NCI-H748 (cell line): Measurements from ENCODE around the gene NCOA7.
"Not testable (repeated sequence)": the region's sequence is repeated elsewhere in the genome, so short reads cannot be mapped to it uniquely, and the experiment has no call there.

ENCODE experiments used
- DNase-seq: peaks from one replicate; lab custom pipeline; 2025; ENCODE audit not compliant: unreplicated experiment; lab: John Stamatoyannopoulos, UW

Gene NCOA7

DNA sequence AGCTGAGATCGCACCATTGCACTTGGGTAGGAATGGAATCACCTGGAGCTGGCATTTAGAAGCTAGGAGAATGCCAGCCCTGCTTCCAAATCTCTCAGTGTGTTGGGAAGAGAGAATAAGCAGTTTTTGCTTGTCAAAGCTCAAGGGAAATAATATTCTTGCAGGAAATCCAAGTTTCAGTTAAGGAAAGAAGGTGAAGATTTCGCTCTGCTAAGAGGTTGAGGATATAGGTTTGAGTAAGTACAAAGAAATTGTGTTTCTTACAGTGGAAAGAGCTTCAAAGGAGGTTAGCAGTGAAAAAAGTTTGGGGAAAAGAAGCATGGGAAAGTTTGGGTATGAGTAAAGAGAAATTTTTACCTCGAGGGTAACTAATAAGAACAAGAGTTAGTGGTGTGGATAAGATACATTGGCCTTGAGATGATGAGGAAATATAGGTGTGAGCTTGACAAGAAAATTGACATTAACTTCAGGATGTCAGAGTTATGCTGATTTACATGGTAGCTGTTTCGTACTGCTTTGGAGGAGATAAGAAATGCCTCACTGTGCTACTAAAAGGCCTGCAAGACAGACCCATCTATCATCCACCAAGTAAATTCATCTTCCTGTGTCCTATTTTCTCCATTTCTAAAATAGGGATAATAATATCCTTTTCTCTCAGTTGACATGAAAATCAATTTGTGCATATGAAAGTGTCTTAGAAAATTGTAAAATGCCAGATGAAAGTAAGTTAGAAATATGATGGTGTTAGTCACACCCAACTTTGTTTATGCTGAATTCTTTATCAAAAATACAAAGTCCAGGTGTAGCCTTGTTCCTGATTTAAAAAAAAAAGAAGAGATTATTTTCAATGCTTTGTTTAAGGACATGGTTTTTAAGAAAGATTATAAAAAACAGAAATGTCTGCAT, 153.0 kb downstream of the NCOA7 start:
- no peak for DNase-seq

- DNase-seq = peak; percentile 27
Observed at GRCh38 chr6:125944434-125944816, 153.7 kb downstream of the NCOA7 start.

DNA sequence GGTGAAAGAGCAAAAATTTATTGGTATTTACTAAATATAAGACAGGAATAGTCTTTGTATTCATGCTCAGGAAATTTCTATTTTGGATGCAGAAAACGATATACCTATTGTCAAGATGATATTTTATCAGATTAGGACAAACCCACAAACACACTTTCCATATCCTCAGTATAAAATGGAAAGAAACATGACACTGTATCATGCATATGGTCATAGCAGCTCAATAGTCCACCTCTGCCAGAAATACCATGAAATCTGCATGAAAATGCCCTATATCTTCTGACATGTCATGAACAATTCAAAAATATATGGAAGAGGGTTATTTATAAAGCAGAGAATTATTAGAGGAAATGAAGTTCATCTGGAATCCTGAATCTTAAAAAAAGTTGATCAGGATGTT, 154.1 kb downstream of the NCOA7 start:
- no peak for DNase-seq

GRCh38 chr6:125945378-125946141, 154.8 kb downstream of the NCOA7 start:
- DNase-seq = no peak

DNA sequence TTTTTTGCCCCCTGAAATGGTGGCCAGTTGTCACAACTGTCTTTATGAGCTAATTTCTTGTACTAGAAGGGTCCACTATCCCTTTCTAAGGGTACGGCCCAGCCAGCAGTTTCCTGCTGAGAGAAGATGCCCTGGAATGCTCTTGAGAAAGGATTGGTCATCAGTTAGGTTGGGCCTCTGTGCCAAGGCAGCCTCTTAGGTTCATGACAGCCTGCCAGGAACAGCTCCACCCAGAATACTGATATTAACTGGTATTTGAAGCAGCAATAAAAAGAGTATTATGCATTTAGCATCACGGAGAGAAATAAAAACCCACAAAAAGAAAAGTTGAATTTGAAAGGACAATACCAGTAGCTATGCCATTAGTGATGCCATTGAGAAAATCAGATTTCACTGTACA, 156.9 kb downstream of the NCOA7 start:
- DNase-seq = no peak

GRCh38 chr6:125948455-125948854, 157.7 kb downstream of the NCOA7 start:
- no peak for DNase-seq

DNA sequence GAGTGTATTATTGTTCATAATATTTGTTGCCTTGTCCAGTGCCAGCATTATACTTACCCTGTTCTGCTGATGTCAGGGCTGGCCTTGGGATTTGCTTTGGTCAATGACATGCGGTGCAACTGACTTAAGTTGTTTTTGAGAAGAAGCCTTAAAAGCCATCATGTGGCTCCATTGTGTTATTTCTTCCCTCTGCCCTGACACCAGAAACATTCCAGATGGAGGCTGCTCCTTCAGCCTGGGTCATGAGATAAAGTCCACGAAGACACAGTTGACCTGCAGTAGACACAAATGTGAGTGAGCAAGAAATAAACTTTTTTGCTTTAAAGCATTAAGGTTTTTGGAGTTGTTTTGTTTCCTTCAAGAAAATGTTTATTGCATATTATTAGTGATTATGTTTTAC, 158.3 kb downstream of the NCOA7 start:
- no peak for DNase-seq

DNA sequence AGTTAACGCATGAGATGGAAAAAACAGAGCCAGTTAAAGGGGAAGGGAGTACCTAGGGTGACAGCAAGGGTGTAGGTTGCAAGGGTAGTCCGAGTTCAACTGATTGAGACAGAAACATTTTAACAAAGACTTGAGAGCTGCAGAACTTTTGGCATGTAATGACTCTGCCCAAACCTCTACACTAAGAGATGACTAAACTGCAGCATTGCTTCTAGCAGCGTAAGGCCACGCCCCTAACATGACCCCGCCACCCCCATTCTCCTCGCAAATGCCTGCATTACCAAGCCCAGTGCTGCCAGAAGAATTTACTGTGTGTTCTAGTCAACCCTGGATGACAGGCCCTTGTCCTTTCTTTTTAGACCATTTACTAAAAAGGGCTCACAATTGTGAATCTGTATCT, 159.5 kb downstream of the NCOA7 start:
- DNase-seq = no peak

DNA sequence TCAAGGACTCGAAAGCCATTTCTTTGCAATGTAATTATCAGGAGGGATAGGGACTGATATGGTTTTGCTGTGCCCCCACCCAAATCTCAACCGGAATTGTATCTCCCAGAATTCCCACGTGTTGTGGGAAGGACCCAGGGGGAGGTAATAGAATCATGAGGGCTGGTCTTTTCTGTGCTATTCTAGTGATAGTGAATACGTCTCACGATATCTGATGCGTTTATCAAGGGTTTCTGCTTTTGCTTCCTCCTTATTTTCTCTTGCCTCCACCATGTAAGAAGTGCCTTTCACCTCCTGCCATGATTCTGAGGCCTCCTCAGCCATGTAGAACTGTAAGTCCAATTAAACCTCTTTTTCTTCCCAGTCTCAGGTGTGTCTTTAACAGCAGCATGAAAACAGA, 160.0 kb downstream of the NCOA7 start:
- DNase-seq = not testable (repeated sequence)

GRCh38 chr6:125951323-125951722, 160.6 kb downstream of the NCOA7 start:
- no peak for DNase-seq

DNA sequence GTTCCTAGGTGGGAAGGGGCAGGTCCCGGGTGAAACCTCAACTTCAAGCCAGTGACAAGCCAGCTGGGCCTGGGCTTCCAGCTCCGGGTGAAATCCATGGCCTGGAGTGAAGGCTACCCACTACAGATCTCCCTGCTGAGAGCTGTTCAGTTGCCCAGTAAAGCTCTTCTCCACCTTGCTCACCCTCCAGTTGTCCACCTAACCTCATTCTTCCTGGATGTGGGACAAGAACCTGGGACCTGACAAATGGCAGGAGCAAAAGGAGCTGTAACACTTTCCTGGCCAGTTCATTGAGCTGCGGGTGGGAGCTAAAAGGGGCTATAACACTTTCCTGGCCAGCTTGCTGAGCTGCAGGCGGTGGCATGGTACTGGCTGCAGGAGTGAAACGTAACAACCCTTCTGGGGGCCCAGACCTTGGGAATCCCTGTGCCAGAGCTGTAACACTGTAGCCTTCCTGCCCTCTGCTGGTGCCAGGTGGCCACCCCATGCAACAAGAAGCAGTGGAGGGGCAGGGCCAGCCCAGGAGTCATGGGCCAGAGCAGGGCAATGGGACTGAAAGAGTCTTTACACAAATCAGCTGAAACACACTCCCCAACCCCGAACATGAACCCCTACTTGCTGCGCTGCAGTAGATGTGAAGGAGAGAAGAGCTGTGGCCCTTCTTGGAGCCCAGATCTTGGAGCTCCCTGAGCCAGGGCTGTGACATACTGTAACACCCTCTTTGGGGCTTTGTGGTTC, 162.2 kb downstream of the NCOA7 start:
- peak; percentile 66 for DNase-seq

- peak; percentile 97 for DNase-seq
Observed at GRCh38 chr6:125953502-125953875, 162.7 kb downstream of the NCOA7 start.

GRCh38 chr6:125954735-125955339, 164.1 kb downstream of the NCOA7 start:
- no peak for DNase-seq

DNA sequence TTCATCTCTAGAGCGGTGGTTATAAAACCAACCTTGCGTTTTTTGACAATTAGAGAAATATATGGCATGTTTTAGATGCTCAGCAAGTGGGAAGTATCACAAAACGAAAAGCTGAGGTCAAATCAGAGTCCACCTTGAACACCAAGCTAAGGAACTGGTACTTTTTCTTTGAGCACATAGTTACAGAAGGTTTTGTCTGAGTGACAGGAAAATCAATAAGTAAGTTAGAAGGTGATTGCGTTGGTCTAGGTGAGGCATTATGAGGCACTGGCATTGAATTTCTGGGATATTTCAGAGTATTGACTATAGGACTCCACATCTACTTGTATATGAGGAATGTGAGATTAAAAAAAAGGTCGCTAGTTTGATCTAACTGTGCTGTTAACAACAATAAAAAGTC, 165.2 kb downstream of the NCOA7 start:
- DNase-seq = no peak

DNA sequence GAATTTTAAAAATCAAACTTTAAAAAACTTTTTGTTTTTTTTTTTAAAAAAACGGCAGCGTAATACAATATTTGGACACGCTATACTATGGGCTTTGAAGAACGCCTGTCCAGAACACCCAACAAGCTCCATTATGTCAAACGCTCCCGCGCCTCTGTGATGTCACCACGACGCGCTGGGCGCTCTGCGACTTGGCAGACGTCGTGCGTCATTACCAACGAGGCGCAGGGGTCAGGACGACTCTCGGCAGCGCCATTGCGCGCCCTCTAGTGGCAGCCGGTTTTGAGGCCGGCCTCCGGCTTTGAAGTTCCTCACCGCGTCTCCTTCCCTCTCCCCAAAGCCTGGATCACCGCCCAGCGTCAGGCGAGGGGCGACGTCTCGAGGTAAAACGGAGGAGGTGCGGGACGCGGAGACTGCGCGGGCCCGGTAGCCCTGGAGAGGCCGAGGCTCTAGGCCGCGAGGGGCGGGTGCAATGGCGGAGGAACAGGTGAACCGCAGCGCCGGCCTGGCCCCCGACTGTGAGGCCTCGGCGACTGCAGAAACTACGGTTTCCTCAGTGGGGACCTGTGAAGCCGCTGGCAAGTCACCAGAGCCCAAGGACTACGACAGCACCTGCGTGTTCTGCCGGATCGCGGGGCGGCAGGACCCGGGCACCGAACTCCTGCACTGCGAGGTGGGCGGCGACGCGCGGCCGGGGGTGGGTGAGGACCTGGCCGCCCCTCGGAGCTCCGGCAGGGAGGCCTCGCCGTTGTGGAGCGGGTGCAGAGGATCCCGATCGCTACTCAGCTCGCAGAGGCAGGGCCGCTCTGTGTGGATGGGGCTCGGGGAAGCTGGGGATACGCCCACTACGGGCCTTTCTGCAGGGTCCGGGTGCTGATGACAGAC, 166.0 kb downstream of the NCOA7 start, which contains the start of gene HINT3:
TSS of gene HINT3 (plus strand) at position 265 of the 885 bp plus-strand sequence. CDS start at position 473, 208 bp downstream.
- peak; percentile 99 for DNase-seq

- DNase-seq = no peak
Observed at GRCh38 chr6:125957391-125957693, 166.6 kb downstream of the NCOA7 start.

DNA sequence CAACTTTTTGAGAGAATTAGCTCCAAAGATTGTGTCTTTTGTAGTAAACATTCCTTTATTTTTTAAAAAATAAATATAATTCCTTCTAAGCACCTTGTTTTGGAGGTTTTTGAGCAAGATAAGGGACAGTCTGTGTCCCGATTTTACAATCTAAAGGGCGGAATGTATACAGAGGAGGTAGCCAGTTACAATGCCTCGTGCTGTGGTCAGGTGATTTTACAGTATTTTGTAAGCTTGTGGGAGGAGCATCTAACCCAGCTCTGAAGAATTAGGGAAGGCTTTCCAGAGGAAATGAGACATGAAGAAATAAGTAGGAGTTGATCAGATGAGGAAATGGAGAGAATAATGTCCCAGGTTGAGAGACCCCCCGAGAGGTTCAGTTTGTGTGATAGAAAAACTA, 167.1 kb downstream of the NCOA7 start:
- peak; percentile 20 for DNase-seq

GRCh38 chr6:125959041-125959440, 168.3 kb downstream of the NCOA7 start:
- no peak for DNase-seq

DNA sequence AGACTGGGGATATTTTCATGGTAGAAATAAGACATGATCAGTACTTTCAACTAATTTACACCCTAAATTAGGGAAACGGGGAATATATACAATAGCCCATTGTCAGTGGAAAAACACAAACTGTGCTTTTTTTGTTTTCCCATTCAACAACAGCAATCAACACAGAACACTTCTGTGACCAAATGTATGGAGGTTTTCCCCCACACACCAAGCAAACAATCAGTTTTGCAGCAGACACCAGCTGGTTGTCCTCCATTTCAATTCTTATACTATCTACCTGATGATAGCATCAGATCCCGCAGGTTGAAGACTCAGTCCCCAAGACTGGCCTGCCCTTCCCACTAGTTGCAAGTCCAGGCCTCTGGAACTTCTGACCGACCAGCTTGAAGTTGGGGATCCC, 170.4 kb downstream of the NCOA7 start:
- no peak for DNase-seq

DNA sequence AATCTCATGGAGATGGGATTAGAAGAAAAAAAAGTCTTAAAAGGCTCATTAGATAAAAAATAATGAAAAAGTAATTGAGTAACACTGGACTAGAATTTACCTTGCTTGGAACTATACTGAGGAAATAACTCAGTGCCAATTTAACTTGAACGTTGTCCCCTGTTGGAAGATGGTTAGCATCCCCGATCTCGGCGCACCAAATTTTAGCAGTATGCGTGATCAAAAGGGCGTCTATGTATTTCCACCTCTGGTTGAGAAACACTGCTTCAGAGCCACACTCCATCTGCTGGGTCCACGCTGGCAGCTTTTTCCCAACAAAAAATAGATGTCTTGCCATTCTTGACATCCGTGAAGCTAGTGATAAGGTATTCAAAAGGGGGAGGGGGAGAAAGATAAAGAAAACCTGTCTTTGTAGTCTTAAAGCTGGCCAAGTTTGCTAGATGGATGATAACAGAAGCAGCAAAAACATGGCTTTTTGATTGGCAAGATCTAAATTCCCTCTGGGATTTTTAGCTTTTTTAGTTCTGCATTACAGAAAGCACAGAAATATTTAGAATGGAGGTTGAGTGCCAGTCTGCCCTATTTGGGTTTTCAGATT, 172.2 kb downstream of the NCOA7 start:
- DNase-seq = no peak
